ENCODE results near the gene RRAGD.
"Not testable (repeated sequence)": the region's sequence is repeated elsewhere in the genome, so short reads cannot be mapped to it uniquely, and the experiment has no call there.

RRAGD gene

GRCh38 chr6:89397884-89398283 is 14.2 kb downstream of the RRAGD start:
- H3K4me1 ChIP-seq (ENCODE audit: insufficient read depth, low read length); H3K9ac ChIP-seq (ENCODE audit: low read depth, low read length); H3K36me3 ChIP-seq (ENCODE audit: insufficient read depth, low read length); H3K27ac ChIP-seq (ENCODE audit: low read depth, low read length); H3K27me3 ChIP-seq (ENCODE audit: insufficient read depth, low read length); H3K9me3 ChIP-seq (ENCODE audit: insufficient read depth, low read depth, low read length); H3K4me3 ChIP-seq (ENCODE audit: low read length): not testable (repeated sequence)
- WGBS = 71% methylated on average over 3 of the region's 4 CpGs

- H3K4me3 ChIP-seq (ENCODE audit: low read length) = no peak overlapping the region
- H3K4me1 ChIP-seq (ENCODE audit: insufficient read depth, low read length) = no peaks in the 10 kb centered on the region
- H3K9ac ChIP-seq (ENCODE audit: low read depth, low read length) = no peak overlapping the region
- H3K27me3 ChIP-seq (ENCODE audit: insufficient read depth, low read length) = no peaks in the 10 kb centered on the region
- H3K27ac ChIP-seq (ENCODE audit: low read depth, low read length) = no peak overlapping the region
- 86% methylated on average over 1 of the region's 1 CpG for WGBS
- H3K9me3 ChIP-seq (ENCODE audit: insufficient read depth, low read depth, low read length) = no peaks in the 10 kb centered on the region
- no peaks in the 10 kb centered on the region for H3K36me3 ChIP-seq (ENCODE audit: insufficient read depth, low read length)
These were observed 18.4 kb downstream of the RRAGD start for GRCh38 chr6:89393659-89394058.

GRCh38 chr6:89392823-89393222 is 19.2 kb downstream of the RRAGD start:
- Histone ChIP-seq H3K27ac (ENCODE audit: low read depth, low read length) (no peak overlapping the region), H3K4me1 (ENCODE audit: insufficient read depth, low read length) (no peaks in the 10 kb centered on the region), H3K9me3 (ENCODE audit: insufficient read depth, low read depth, low read length) (no peaks in the 10 kb centered on the region), H3K9ac (ENCODE audit: low read depth, low read length) (no peak overlapping the region), H3K4me3 (ENCODE audit: low read length) (no peak overlapping the region), H3K27me3 (ENCODE audit: insufficient read depth, low read length) (no peaks in the 10 kb centered on the region), H3K36me3 (ENCODE audit: insufficient read depth, low read length) (no peaks in the 10 kb centered on the region)

- Histone ChIP-seq H3K4me1 (ENCODE audit: insufficient read depth, low read length) (peaks cover 5% of the 10 kb centered on the region; the same call in 1 of the 2 replicates), H3K36me3 (ENCODE audit: insufficient read depth, low read length) (no peaks in the 10 kb centered on the region), H3K27ac (ENCODE audit: low read depth, low read length) (no peak overlapping the region), H3K9me3 (ENCODE audit: insufficient read depth, low read depth, low read length) (no peaks in the 10 kb centered on the region), H3K27me3 (ENCODE audit: insufficient read depth, low read length) (no peaks in the 10 kb centered on the region), H3K4me3 (ENCODE audit: low read length) (no peak overlapping the region), H3K9ac (ENCODE audit: low read depth, low read length) (no peak overlapping the region)
- 93% methylated on average over 6 of the region's 6 CpGs for WGBS
These were observed 23.2 kb downstream of the RRAGD start for GRCh38 chr6:89388846-89389245.

- Histone ChIP-seq H3K27ac (ENCODE audit: low read depth, low read length) (no peak overlapping the region), H3K27me3 (ENCODE audit: insufficient read depth, low read length) (no peaks in the 10 kb centered on the region), H3K36me3 (ENCODE audit: insufficient read depth, low read length) (no peaks in the 10 kb centered on the region), H3K9ac (ENCODE audit: low read depth, low read length) (no peak overlapping the region), H3K9me3 (ENCODE audit: insufficient read depth, low read depth, low read length) (no peaks in the 10 kb centered on the region), H3K4me3 (ENCODE audit: low read length) (no peak overlapping the region), H3K4me1 (ENCODE audit: insufficient read depth, low read length) (peaks cover 5% of the 10 kb centered on the region; the same call in 1 of the 2 replicates)
- WGBS = 96% methylated on average over 9 of the region's 9 CpGs
These were observed 24.4 kb downstream of the RRAGD start for GRCh38 chr6:89387516-89388201.

- H3K27ac ChIP-seq (ENCODE audit: low read depth, low read length) = no peak overlapping the region
- WGBS = 94% methylated on average over 6 of the region's 6 CpGs
- H3K9ac ChIP-seq (ENCODE audit: low read depth, low read length) = no peak overlapping the region
- H3K9me3 ChIP-seq (ENCODE audit: insufficient read depth, low read depth, low read length) = no peaks in the 10 kb centered on the region
- no peaks in the 10 kb centered on the region for H3K36me3 ChIP-seq (ENCODE audit: insufficient read depth, low read length)
- H3K27me3 ChIP-seq (ENCODE audit: insufficient read depth, low read length) = no peaks in the 10 kb centered on the region
- peaks cover 5% of the 10 kb centered on the region; the same call in 1 of the 2 replicates for H3K4me1 ChIP-seq (ENCODE audit: insufficient read depth, low read length)
- H3K4me3 ChIP-seq (ENCODE audit: low read length) = no peak overlapping the region
These were observed 25.1 kb downstream of the RRAGD start for GRCh38 chr6:89386917-89387491.

GRCh38 chr6:89385846-89386245 is 26.2 kb downstream of the RRAGD start:
- WGBS = 95% methylated on average over 7 of the region's 7 CpGs
- H3K36me3 ChIP-seq (ENCODE audit: insufficient read depth, low read length) = no peaks in the 10 kb centered on the region
- no peaks in the 10 kb centered on the region for H3K9me3 ChIP-seq (ENCODE audit: insufficient read depth, low read depth, low read length)
- no peak overlapping the region for H3K9ac ChIP-seq (ENCODE audit: low read depth, low read length)
- H3K4me3 ChIP-seq (ENCODE audit: low read length) = no peak overlapping the region
- no peaks in the 10 kb centered on the region for H3K27me3 ChIP-seq (ENCODE audit: insufficient read depth, low read length)
- no peak overlapping the region for H3K27ac ChIP-seq (ENCODE audit: low read depth, low read length)
- peaks cover 5% of the 10 kb centered on the region; the same call in 1 of the 2 replicates for H3K4me1 ChIP-seq (ENCODE audit: insufficient read depth, low read length)

GRCh38 chr6:89385156-89385667 is 26.9 kb downstream of the RRAGD start:
- 89% methylated on average over 3 of the region's 5 CpGs for WGBS
- H3K4me1 ChIP-seq (ENCODE audit: insufficient read depth, low read length) = peaks cover 5% of the 10 kb centered on the region; the same call in 1 of the 2 replicates
- no peaks in the 10 kb centered on the region for H3K36me3 ChIP-seq (ENCODE audit: insufficient read depth, low read length)
- H3K9me3 ChIP-seq (ENCODE audit: insufficient read depth, low read depth, low read length) = no peaks in the 10 kb centered on the region
- H3K9ac ChIP-seq (ENCODE audit: low read depth, low read length) = no peak overlapping the region
- no peaks in the 10 kb centered on the region for H3K27me3 ChIP-seq (ENCODE audit: insufficient read depth, low read length)
- no peak overlapping the region for H3K4me3 ChIP-seq (ENCODE audit: low read length)
- no peak overlapping the region for H3K27ac ChIP-seq (ENCODE audit: low read depth, low read length)

GRCh38 chr6:89381031-89381430 is 31.0 kb downstream of the RRAGD start:
- Histone ChIP-seq H3K4me3 (ENCODE audit: low read length) (no peak overlapping the region), H3K9me3 (ENCODE audit: insufficient read depth, low read depth, low read length) (no peaks in the 10 kb centered on the region), H3K9ac (ENCODE audit: low read depth, low read length) (no peak overlapping the region), H3K27me3 (ENCODE audit: insufficient read depth, low read length) (no peaks in the 10 kb centered on the region), H3K27ac (ENCODE audit: low read depth, low read length) (no peak overlapping the region), H3K4me1 (ENCODE audit: insufficient read depth, low read length) (peaks cover 6% of the 10 kb centered on the region; the same call in 1 of the 2 replicates), H3K36me3 (ENCODE audit: insufficient read depth, low read length) (no peaks in the 10 kb centered on the region)
- 87% methylated on average over 2 of the region's 2 CpGs for WGBS

DNA sequence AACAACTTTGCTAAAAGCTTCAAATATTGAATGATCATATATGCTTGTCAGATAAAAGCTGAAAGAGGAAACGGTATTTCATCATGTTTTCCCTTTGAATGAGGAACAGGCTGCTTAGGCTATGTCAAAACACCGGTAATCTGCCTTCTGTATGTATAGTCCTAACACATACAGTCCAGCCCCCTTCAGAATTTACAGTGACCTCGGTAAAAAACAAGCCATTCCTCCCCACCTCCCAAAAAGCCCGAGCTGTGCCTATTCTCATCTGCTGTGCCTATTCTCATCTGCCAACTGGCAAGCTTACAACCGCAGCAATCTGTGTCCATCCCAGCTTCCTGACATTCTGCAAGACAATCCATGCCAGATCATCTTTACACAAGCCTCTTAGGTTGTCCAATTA is 32.8 kb downstream of the RRAGD start:
- no peaks in the 10 kb centered on the region for H3K36me3 ChIP-seq (ENCODE audit: insufficient read depth, low read length)
- H3K9me3 ChIP-seq (ENCODE audit: insufficient read depth, low read depth, low read length) = no peaks in the 10 kb centered on the region
- no peak overlapping the region for H3K27ac ChIP-seq (ENCODE audit: low read depth, low read length)
- no peak overlapping the region for H3K4me3 ChIP-seq (ENCODE audit: low read length)
- 92% methylated on average over 5 of the region's 5 CpGs for WGBS
- H3K27me3 ChIP-seq (ENCODE audit: insufficient read depth, low read length) = no peaks in the 10 kb centered on the region
- no peak overlapping the region for H3K9ac ChIP-seq (ENCODE audit: low read depth, low read length)
- peaks cover 9% of the 10 kb centered on the region for H3K4me1 ChIP-seq (ENCODE audit: insufficient read depth, low read length)

- Histone ChIP-seq H3K9me3 (ENCODE audit: insufficient read depth, low read depth, low read length) (no peaks in the 10 kb centered on the region), H3K27me3 (ENCODE audit: insufficient read depth, low read length) (no peaks in the 10 kb centered on the region), H3K4me3 (ENCODE audit: low read length) (no peak overlapping the region), H3K4me1 (ENCODE audit: insufficient read depth, low read length) (peaks cover 9% of the 10 kb centered on the region), H3K36me3 (ENCODE audit: insufficient read depth, low read length) (no peaks in the 10 kb centered on the region), H3K27ac (ENCODE audit: low read depth, low read length) (no peak overlapping the region), H3K9ac (ENCODE audit: low read depth, low read length) (no peak overlapping the region)
- 99% methylated on average over 3 of the region's 4 CpGs for WGBS
These were observed 33.4 kb downstream of the RRAGD start for GRCh38 chr6:89378628-89379027.
